GM18858 (cell line): ENCODE measurements around the gene DUSP11.
A peak's percentile ranks its signal among the peaks of the same experiment; 100 is the strongest.
"Not testable (repeated sequence)": the region's sequence is repeated elsewhere in the genome, so short reads cannot be mapped to it uniquely, and the experiment has no call there.

Experiments used
- ATAC-seq: cut with Tn5 transposase; IDR thresholded peaks from one replicate; pipeline ENCODE4 v1.9.1; 2021; ENCODE audit not compliant: unreplicated experiment

DUSP11 gene

GRCh38 chr2:73776381-73776780, 3.5 kb downstream of the DUSP11 start:
- no peak for ATAC-seq

DNA sequence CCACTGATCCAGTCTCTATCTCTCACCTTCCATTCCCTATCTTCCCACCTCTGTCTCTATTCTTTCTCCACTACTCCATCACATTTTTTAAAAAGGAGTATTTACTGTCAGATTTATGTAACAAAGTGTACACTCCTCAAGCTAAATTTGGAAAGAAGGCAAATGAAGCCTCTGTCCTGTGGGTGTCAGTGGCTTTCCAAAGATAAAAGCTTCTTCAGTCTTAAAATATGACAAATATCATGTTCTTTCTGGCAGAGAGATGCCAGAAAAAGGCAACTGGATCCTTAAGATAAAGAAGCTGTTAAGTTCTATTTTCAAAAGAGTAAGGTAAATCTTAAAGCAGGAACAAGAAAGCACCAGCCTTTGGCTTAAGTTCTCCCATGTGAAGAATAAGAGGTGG, 7.1 kb downstream of the DUSP11 start:
- no peak for ATAC-seq

- no peak for ATAC-seq
Observed at GRCh38 chr2:73770725-73771124, 9.2 kb downstream of the DUSP11 start.

DNA sequence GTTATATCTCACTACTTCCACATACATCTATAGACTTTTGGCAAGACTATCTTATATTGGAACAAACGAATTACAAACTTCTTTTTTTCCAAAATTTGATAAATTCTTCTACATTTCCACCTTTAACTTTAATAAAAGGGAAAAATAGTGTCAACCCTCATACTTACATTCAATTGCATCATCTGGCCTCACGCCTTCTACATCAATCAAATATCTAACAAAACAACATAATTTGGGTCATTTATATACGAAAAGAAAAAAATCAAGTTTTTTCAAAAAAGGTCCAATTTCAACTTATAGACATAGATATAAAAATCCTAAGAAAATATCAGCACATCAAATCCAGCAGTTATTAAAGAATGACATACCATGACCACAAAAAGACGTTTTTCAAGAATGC, 12.9 kb downstream of the DUSP11 start:
- ATAC-seq, result no peak

- no peak for ATAC-seq
Observed at GRCh38 chr2:73766349-73766748, 13.6 kb downstream of the DUSP11 start.

DNA sequence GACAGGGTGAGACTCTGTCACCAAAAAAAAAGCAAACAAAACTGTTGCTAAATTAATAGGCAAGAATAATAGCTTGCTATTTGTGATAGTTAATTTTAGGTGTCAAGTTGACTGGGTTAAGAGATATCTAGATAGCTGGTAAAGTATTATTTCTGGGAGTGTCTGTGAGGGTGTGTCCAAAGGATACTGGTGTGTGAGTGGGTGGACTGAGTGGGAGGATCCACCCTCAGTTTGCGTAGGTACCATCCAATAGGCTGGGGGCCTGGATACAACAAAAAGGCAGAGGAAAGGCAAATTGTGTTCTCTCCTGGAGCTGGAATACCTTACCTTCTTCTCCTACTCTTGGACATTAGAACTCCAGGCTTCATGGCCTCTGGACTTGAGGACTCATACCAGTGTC, 15.0 kb downstream of the DUSP11 start:
- ATAC-seq, result no peak

DNA sequence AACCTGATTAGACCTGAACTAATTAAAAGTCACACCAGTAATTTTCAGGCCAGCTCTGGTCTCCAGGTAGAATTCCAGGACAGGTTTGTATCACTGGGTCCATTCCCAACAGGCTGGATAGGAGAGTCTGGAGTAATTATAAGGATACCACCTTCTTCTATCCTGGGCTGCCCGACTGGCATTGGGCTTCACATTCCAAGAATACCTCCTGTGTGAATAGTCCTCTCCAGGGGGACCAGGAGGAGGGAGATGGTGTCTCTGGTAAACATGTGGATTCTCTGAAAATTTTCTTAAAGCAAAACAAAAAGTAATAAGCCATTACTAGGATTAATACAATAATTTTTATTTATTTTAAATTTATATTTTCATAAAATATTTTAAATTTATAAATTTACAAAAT, 17.3 kb downstream of the DUSP11 start:
- no peak for ATAC-seq

DNA sequence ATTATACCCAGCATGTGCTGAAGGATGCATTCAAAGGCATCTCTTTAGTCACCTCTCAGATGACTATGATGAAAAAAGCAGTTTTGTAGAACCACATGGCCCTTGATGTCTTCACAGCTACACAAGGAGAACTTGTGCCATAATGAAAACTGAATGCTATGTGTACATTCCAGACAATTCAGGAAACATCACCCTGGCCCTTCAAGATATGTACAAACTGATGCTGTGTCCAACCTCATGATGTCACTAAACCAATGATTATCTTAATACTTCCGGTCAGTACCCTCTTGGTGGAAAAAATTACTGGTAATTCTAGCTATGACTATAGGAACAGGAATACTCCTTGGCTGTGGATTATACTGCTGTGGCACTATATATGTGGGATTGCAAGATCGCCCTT, 20.0 kb downstream of the DUSP11 start:
- no peak for ATAC-seq

- ATAC-seq, result no peak
Observed at GRCh38 chr2:73759285-73759764, 20.6 kb downstream of the DUSP11 start.

GRCh38 chr2:73754332-73754731, 25.6 kb downstream of the DUSP11 start:
- ATAC-seq, result not testable (repeated sequence)

DNA sequence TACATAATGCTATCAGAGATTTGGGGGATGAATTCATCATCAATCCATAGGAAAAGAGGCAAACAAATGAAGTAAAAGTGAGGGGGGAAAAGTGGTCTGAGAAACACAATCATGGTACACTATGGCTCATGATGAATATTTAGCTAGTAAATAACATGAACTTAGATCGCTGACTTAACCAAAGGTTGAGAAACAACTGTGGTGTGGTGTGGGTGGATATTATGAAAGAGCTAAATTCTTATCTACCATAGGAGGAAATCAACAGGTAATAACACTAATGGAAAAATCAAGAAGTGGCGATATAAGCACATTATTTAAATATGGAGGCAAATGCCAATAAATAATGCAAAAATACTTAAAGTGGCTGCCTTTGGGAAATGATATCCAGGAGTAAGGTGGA, 30.6 kb downstream of the DUSP11 start:
- no peak for ATAC-seq

GRCh38 chr2:73746877-73747208, 33.1 kb downstream of the DUSP11 start:
- ATAC-seq, result no peak

DNA sequence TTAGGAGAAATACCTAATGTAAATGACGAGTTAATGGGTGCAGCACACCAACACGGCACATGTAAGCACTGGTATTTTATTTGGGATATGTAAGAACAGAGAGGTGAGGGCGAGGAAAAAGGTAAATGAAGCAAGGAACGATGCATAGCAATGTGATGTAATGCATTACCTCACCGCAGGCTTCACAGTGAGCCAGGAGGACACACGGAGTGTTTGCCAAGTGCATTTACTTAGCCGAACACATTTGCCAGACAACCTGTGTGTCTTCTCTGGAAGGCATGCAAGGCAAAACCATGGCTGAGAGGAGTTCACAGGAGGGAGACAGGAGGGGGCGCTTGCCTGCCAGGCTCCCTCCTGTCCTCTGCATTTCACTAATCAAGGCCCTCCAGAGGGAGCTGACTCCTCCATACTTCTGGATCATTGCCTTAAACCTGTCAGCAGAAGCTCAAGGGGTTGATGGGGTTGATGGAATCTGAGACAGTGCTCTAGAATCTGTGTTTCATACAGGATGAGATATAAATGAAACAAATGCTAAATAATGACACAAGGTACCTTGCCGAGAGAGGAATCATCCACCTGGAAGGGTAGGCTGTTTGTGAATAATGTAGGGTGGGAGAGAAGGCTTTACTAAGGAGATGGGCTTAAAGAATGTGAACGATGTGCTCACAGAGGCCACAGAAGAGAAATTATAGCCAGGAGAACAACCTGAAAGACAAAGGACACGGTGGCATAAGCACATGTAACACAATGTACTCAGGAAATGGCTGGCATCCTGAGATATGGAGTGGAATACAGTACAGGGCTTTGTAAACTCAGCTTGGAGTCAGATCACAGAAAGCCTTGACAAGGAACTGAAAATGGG, 33.7 kb downstream of the DUSP11 start:
- no peak for ATAC-seq

DNA sequence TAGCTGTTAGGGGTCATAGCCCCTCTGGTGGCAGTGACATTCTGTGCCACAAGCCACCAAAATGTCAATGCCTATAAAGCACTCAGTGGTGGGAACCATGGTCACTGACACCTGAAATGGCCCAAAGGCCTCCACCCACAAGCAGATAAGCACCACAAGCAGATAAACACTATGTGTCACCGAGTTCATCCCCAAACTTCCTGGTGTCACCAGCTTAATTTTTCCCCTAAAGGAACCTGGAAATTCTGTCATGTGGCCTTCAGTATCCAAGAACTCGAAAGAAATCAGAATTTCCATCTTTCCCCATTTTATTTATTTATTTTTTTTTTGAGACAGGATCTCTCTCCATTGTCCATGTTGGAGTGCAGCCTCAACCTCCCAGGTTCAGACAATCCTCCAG, 39.1 kb downstream of the DUSP11 start:
- no peak for ATAC-seq

DNA sequence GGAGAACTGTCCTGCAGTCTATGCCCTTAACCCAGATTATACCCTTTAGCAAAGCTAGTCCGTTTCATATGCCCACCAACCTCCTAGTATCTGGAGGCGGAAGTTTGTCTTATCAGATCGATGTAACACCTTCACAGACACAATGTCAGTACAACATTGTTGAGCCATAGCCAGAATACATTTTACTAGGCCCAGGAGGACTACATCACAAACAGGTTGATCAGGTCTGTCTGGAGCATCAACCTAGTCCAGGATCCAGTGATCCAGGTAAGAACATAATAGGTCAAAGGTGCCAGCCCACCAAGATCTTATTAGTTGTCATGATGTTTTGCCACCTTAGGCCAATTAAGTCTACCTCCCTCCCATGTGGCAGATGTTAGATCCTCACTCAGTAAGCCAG, 40.8 kb downstream of the DUSP11 start:
- no peak for ATAC-seq

- peak; percentile 90 for ATAC-seq
Observed at GRCh38 chr2:73736855-73737779, 42.8 kb downstream of the DUSP11 start, which contains the start of gene TPRKB. TPRKB (minus strand) TSS chr2:73737345; CDS start chr2:73734569, 2,776 bp downstream.

DNA sequence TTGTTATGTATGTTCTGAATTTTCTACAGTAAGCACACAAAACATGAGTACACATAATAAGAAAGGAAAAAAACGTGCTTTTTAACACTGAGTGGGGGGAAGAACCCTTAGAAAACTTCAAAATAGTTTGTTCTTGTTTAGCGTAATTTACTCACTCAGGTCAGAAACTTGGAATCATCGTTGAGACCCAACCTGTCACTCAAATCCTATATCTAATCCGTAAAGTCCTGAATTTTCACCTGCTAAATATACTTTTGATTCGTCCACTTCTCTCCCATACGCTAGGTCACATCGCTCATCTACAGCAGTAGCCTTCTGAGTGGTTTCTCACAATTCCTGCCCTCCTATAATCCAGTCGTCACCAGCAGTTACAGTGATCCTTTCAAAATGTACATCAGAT, 43.5 kb downstream of the DUSP11 start:
- no peak for ATAC-seq

- no peak for ATAC-seq
Observed at GRCh38 chr2:73730810-73731209, 49.1 kb downstream of the DUSP11 start.

DNA sequence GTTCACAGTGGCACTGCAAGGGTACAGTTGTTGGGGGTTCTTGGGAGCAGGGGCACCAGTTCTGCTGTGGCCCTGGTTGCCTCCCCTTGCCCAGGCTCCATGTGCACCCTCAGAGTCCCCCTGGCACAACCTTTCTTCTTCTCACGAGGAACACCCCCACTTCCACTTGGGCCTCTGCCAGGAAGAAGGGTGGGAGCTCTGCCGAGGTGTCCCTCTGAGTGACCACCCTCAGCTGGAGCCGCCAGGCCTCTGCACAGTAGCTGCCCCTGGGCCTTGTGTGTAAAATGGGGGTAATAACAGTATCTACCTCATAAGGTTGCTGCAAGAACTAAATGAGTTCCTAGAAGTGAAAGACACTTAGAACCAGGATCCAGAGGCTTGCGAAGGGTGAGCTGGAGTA, 51.2 kb downstream of the DUSP11 start:
- ATAC-seq, result no peak

- no peak for ATAC-seq
Observed at GRCh38 chr2:73728043-73728442, 51.9 kb downstream of the DUSP11 start.

GRCh38 chr2:73726657-73727056, 53.2 kb downstream of the DUSP11 start:
- ATAC-seq, result not testable (repeated sequence)
